BLaER1 treated with 17β-estradiol and CSF1 and Interleukin-3, amounts not matched to agents 10 nM and 100 nM (cell line): ENCODE measurements around the gene IBA57.

ENCODE experiments used
- H3K27ac ChIP-seq, 11 experiments: shearing (Covaris generic); formaldehyde crosslinking; 2 replicates each; pipeline ENCODE4 v1.8.1; 2022
- H3K27me3 ChIP-seq, 11 experiments: shearing (Covaris generic); formaldehyde crosslinking; 2 replicates each; pipeline ENCODE4 v1.8.1; 2022
- H3K36me3 ChIP-seq, 11 experiments: shearing (Covaris generic); formaldehyde crosslinking; 2 replicates each; pipeline ENCODE4 v1.8.1; 2022
- H3K4me1 ChIP-seq, 10 experiments: shearing (Covaris generic); formaldehyde crosslinking; 2 replicates each; pipeline ENCODE4 v1.8.1; 2022
- H3K4me2 ChIP-seq, 11 experiments: shearing (Covaris generic); formaldehyde crosslinking; 2 replicates each; pipeline ENCODE4 v1.8.1; 2022
- H3K4me3 ChIP-seq, 10 experiments: shearing (Covaris generic); formaldehyde crosslinking; 2 replicates each; pipeline ENCODE4 v1.8.1; 2022
- H3K9ac ChIP-seq, 11 experiments: shearing (Covaris generic); formaldehyde crosslinking; 2 replicates each; pipeline ENCODE4 v1.8.1; 2022
- H3K9me3 ChIP-seq, 11 experiments: shearing (Covaris generic); formaldehyde crosslinking; replicated peaks in 1 of 11; 2 replicates each; pipeline ENCODE4 v1.8.1; 2022
- H4K20me1 ChIP-seq, 11 experiments: shearing (Covaris generic); formaldehyde crosslinking; 2 replicates each; pipeline ENCODE4 v1.8.1; 2022
- Cebpa-rat ChIP-seq, 11 experiments: shearing (Covaris generic); IDR thresholded peaks; 2 replicates each; pipeline ENCODE4 v1.8.1; 2022

IBA57 gene

GRCh38 chr1:228231189-228231588 is 65.6 kb downstream of the IBA57 start:
- Histone ChIP-seq H3K4me1 (peaks cover 0 to 38% (median 34%) of the 10 kb centered on the region in 10 experiments; a peak in 18 of 20 replicates), H3K9ac (no peak overlapping the region), H3K4me3 (no peak overlapping the region), H3K36me3 (peaks cover 46 to 87% (median 76%) of the 10 kb centered on the region in 11 experiments), H3K27ac (no peak overlapping the region), H3K9me3 (peaks cover 31 to 56% (median 42%) of the 10 kb centered on the region in 11 experiments), H3K4me2 (no peak overlapping the region), H3K27me3 (no peaks in the 10 kb centered on the region), H4K20me1 (no peaks in the 10 kb centered on the region)
- TF ChIP-seq Cebpa-rat (IDR thresholded peaks at IDR 0.05): no peak
